Hepatocyte (in vitro differentiated cells): ENCODE measurements around the gene KCNMB1. TPM values are rescaled to one million over a fixed set of nuclear protein-coding genes. Genes with fewer than 3 reads are reported as not detected.

ENCODE experiments used
- DNase-seq: peaks from one replicate; pipeline ENCODE4 v3.0.0-alpha.2; 2016; ENCODE audit warnings: low spot score
- H2AFZ ChIP-seq: fragments of 200-600 bp; sonication (generic); 2 replicates; pipeline ENCODE4 v1.6.0; 2016; ENCODE audit warnings: antibody characterized with exemption, mild to moderate bottlenecking
- H3K27ac ChIP-seq: fragments of 200-600 bp; sonication (generic); 2 replicates; pipeline ENCODE4 v1.5.1; 2016; ENCODE audit warnings: mild to moderate bottlenecking
- H3K27me3 ChIP-seq: fragments of 200-600 bp; sonication (generic); 2 replicates; pipeline ENCODE4 v1.6.1; 2016
- H3K36me3 ChIP-seq: fragments of 200-600 bp; sonication (generic); replicated peaks from 2 replicates; pipeline ENCODE4 v1.5.1; 2016; ENCODE audit warnings: low read depth; ENCODE audit not compliant: insufficient read depth
- H3K4me1 ChIP-seq: fragments of 200-600 bp; sonication (generic); 2 replicates; pipeline ENCODE4 v1.5.1; 2016; ENCODE audit warnings: mild to moderate bottlenecking, moderate library complexity; ENCODE audit not compliant: insufficient read depth
- H3K4me2 ChIP-seq: fragments of 200-600 bp; sonication (generic); 2 replicates; pipeline ENCODE4 v1.6.0; 2016
- H3K4me3 ChIP-seq: fragments of 200-600 bp; sonication (generic); 2 replicates; pipeline ENCODE4 v1.5.1; 2016; ENCODE audit warnings: mild to moderate bottlenecking
- H3K79me2 ChIP-seq: fragments of 200-600 bp; sonication (generic); 2 replicates; pipeline ENCODE4 v1.6.0; 2017; ENCODE audit warnings: mild to moderate bottlenecking
- H3K9me2 ChIP-seq: fragments of 200-600 bp; sonication (generic); replicated peaks from 2 replicates; pipeline ENCODE4 v1.6.0; 2017; ENCODE audit warnings: mild to moderate bottlenecking; ENCODE audit not compliant: insufficient read depth
- H3K9me3 ChIP-seq: fragments of 200-600 bp; sonication (generic); 2 replicates; pipeline ENCODE4 v1.5.1; 2016; ENCODE audit warnings: low read depth, mild to moderate bottlenecking
- H4K20me1 ChIP-seq: fragments of 200-600 bp; sonication (generic); 2 replicates; pipeline ENCODE4 v1.6.0; 2016; ENCODE audit warnings: mild to moderate bottlenecking; ENCODE audit not compliant: insufficient read depth, poor library complexity, severe bottlenecking
- CTCF ChIP-seq: fragments of 200-600 bp; sonication (generic); IDR thresholded peaks from 2 replicates; pipeline ENCODE4 v1.5.1; 2016; ENCODE audit warnings: antibody characterized with exemption, mild to moderate bottlenecking; ENCODE audit not compliant: poor library complexity
- EZH2 ChIP-seq: fragments of 200-600 bp; sonication (generic); IDR thresholded peaks from 2 replicates; pipeline ENCODE4 v1.6.1; 2016; ENCODE audit warnings: antibody characterized with exemption, mild to moderate bottlenecking, borderline replicate concordance
- EZH2phosphoT487 ChIP-seq: fragments of 200-600 bp; sonication (generic); IDR thresholded peaks from one replicate; pipeline ENCODE4 v1.6.1; 2018; ENCODE audit warnings: antibody characterized with exemption, mild to moderate bottlenecking, low read depth, moderate library complexity; ENCODE audit not compliant: unreplicated experiment, severe bottlenecking
- WGBS: methylation state at CpG from one replicate; pipeline ENCODE4 v1.1.6; 2016; ENCODE audit warnings: low lambda C conversion rate; ENCODE audit errors: missing lambda C conversion rate; 5-methylcytosine and 5-hydroxymethylcytosine counted together
- polyA plus RNA-seq: library from polyadenylated mRNA; unstranded; fragments of >200 nt; fragmentation: Nextera tagmentation; extraction: Ambion mirVana; gene quantifications from 2 replicates; pipeline ENCODE4 v1.2.1, GENCODE V29; 2016
- total RNA-seq: library from RNA; depleted of rRNA; stranded (reverse); fragments of >200 nt; gene quantifications from 2 replicates; pipeline ENCODE4 v1.2.3, GENCODE V29; 2014

KCNMB1 gene
- total and polyA plus RNA-seq, 2 experiments from 2014 or later = 0.07 to 0.19 TPM

DNA sequence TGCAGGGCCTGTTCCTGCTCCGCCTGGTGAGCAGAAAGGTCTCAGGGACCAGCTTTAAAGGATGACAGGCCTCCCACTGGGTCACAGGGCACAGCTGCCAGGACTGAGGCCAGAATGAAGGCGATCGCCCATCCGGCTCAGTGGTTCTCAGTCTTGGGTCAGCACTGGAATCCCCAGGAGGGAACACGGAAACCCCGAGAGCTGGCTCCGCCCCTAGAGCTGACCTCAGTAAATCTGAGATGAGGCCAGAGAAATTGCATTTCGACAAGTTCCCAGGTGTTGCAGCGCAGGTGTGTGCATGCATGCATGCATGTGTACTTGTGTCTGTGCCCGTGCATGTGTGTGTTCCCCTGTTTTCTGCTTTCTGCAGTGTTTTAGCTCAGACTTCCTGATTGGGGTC, 47.2 kb upstream of the KCNMB1 start:
- Histone ChIP-seq H3K9me3 (no peaks in the 10 kb centered on the region), H2AFZ (no peak overlapping the region), H3K4me1 (no peaks in the 10 kb centered on the region), H3K27ac (no peak overlapping the region), H3K79me2 (no peaks in the 10 kb centered on the region), H4K20me1 (no peaks in the 10 kb centered on the region), H3K27me3 (no peaks in the 10 kb centered on the region), H3K9me2 (no peaks in the 10 kb centered on the region), H3K4me2 (no peak overlapping the region), H3K4me3 (no peak overlapping the region), H3K36me3 (no peaks in the 10 kb centered on the region)
- TF ChIP-seq EZH2 (no peak), CTCF (no peak), EZH2phosphoT487 (no peak)
- 97% methylated on average over 10 of the region's 10 CpGs for WGBS
- no peak for DNase-seq

DNA sequence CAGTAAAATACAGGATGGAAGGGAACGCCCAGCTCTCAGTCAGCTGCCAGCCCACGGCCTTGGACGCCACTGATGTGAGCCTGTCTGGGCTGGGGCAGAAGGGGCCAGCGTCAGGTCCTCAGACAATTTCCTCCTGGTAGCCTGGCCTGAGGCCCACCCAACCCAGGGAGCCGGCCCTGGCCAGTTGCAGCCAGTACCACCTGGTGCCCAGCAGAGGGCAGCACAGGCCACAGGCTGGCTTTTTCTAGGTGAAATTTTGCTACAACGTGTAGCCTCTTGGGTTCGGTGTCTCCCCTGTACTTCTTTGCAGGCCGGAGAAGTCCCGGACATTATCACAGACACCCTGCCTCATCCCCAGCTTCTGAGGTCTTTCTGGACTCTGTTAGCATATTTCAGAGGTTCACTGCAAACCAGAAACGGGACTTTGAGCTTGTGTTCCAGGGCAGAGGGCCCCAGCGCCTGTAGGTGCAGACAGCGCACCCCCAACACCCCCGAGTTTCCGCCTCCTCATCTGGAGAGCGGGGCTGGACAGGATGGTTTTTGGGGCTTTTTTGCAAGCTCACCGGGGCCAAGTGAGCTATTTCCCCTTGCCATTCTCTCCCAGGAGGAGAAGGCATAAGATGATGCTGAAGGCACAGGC, 45.9 kb upstream of the KCNMB1 start:
- H3K27me3 ChIP-seq = no peaks in the 10 kb centered on the region
- H4K20me1 ChIP-seq = no peaks in the 10 kb centered on the region
- no peaks in the 10 kb centered on the region for H3K9me3 ChIP-seq
- no peak overlapping the region for H3K4me2 ChIP-seq
- TF ChIP-seq CTCF (peak; percentile 99), EZH2phosphoT487 (no peak)
- no peak overlapping the region for H2AFZ ChIP-seq
- H3K4me3 ChIP-seq = no peak overlapping the region
- WGBS = 51% methylated on average over 16 of the region's 16 CpGs
- no peaks in the 10 kb centered on the region for H3K9me2 ChIP-seq
- peak; percentile 80 for DNase-seq
- H3K4me1 ChIP-seq = no peaks in the 10 kb centered on the region
- H3K27ac ChIP-seq = no peak overlapping the region
- no peaks in the 10 kb centered on the region for H3K36me3 ChIP-seq
- H3K79me2 ChIP-seq = no peaks in the 10 kb centered on the region

- H3K27ac ChIP-seq = no peak overlapping the region
- peaks cover 4% of the 10 kb centered on the region for H3K27me3 ChIP-seq
- H3K9me2 ChIP-seq = no peaks in the 10 kb centered on the region
- no peaks in the 10 kb centered on the region for H3K79me2 ChIP-seq
- H3K4me3 ChIP-seq = no peak overlapping the region
- 94% methylated on average over 3 of the region's 3 CpGs for WGBS
- TF ChIP-seq CTCF (no peak), EZH2phosphoT487 (no peak), EZH2 (no peak)
- no peaks in the 10 kb centered on the region for H3K9me3 ChIP-seq
- DNase-seq = no peak
- no peak overlapping the region for H3K4me2 ChIP-seq
- H4K20me1 ChIP-seq = no peaks in the 10 kb centered on the region
- peaks cover 3% of the 10 kb centered on the region for H3K4me1 ChIP-seq
- H2AFZ ChIP-seq = no peak overlapping the region
- H3K36me3 ChIP-seq = no peaks in the 10 kb centered on the region
Observed at GRCh38 chr5:170432669-170433068, 43.5 kb upstream of the KCNMB1 start.

- Histone ChIP-seq H3K27me3 (peaks cover 4% of the 10 kb centered on the region), H3K4me2 (no peak overlapping the region)
- WGBS = 83% methylated on average over 4 of the region's 4 CpGs
Observed at GRCh38 chr5:170431571-170431970, 42.4 kb upstream of the KCNMB1 start.

More at GRCh38 chr5:170431571-170431970, 42.4 kb upstream of the KCNMB1 start:
- Histone ChIP-seq H2AFZ (no peak overlapping the region), H4K20me1 (no peaks in the 10 kb centered on the region), H3K4me1 (peaks cover 3% of the 10 kb centered on the region), H3K9me2 (no peaks in the 10 kb centered on the region), H3K4me3 (no peak overlapping the region), H3K9me3 (no peaks in the 10 kb centered on the region), H3K27ac (no peak overlapping the region), H3K79me2 (no peaks in the 10 kb centered on the region), H3K36me3 (no peaks in the 10 kb centered on the region)
- TF ChIP-seq EZH2phosphoT487 = no peak
- no peak for TF ChIP-seq CTCF
- no peak for TF ChIP-seq EZH2
- DNase-seq = no peak
